ENCODE results near the gene CBX4. TPM values are rescaled to one million over a fixed set of nuclear protein-coding genes. Genes with fewer than 3 reads are reported as not detected.

CBX4 gene
- total and polyA plus RNA-seq, 9 donors: 6.6 to 14.5 (median 9.6) TPM

DNA sequence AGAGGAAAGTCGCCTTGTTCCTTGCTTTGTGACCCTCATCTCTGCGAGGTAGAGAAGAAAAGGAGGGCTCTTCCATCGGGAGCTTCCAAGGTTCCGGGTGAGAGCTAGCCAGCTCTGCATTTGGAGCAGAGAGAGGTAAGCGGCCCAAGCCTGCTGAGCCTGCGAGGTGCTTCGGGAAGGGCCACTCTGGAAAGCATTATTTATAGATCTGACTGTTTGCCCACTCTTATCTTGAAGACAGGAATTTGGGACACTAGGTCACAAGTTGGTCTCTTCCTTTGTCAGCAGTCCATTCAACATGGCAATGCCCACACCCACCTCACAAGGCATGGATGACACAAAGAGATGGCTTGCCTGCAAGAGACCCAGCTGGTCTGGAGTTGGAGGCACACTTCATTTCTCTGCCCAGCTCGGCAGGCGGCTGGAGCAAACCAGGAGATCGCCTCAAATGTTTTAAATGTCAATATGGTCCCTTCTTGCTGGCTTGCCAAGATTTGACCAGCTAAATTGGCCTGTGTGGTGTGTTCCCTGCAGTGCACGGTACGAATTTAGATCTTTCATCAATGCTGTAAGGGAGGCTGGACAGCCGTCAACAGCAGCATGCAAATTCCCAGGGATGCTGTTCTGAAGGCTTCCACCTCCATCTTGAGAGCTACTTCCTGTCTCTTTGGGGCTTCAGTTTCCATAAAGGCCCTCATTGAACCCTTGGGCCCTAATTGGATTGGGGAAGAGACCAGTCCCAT lies 19.5 kb downstream of the CBX4 start:
- Histone ChIP-seq H3K36me3 (ENCODE audit: control insufficient read depth, insufficient read depth, low read length) (no peaks in the 10 kb centered on the region), H3K4me1 (ENCODE audit: control insufficient read depth, insufficient read depth, low read length) (peaks cover 9% of the 10 kb centered on the region), H3K9me3 (replicated peaks; ENCODE audit: control insufficient read depth, low read depth, low read length) (no peaks in the 10 kb centered on the region), H3K4me3 (ENCODE audit: low read length) (no peak overlapping the region), H3K27me3 (ENCODE audit: control insufficient read depth, insufficient read depth, low read length) (peaks cover 61% of the 10 kb centered on the region), H3K27ac (ENCODE audit: low read length) (no peak overlapping the region)
- no peak for DNase-seq
- WGBS (ENCODE audit: insufficient coverage): 88% methylated on average over 12 of the region's 13 CpGs

DNA sequence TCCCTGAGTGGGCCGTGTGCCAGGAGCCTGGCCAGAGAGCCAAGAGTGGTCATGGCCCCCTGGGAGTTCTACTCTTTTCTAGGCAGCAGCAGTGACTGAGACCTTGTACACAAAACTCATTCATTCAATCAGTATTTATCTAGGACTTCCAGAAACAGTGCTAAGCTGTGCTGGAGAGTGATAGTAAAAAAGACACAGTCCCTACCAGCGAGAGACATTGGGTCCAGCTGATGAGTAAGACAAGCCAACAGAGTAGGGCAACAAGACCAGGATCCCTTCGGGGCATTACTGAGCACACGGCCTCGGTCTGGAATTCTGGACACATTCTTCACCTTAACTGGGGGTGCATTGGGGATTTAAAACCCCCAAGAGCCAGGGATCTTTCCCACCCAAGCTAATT lies 20.2 kb downstream of the CBX4 start:
- 88% methylated on average over 3 of the region's 5 CpGs for WGBS (ENCODE audit: insufficient coverage)
- H3K27ac ChIP-seq (ENCODE audit: low read length): no peak overlapping the region
- peaks cover 67% of the 10 kb centered on the region for H3K27me3 ChIP-seq (ENCODE audit: control insufficient read depth, insufficient read depth, low read length)

DNA sequence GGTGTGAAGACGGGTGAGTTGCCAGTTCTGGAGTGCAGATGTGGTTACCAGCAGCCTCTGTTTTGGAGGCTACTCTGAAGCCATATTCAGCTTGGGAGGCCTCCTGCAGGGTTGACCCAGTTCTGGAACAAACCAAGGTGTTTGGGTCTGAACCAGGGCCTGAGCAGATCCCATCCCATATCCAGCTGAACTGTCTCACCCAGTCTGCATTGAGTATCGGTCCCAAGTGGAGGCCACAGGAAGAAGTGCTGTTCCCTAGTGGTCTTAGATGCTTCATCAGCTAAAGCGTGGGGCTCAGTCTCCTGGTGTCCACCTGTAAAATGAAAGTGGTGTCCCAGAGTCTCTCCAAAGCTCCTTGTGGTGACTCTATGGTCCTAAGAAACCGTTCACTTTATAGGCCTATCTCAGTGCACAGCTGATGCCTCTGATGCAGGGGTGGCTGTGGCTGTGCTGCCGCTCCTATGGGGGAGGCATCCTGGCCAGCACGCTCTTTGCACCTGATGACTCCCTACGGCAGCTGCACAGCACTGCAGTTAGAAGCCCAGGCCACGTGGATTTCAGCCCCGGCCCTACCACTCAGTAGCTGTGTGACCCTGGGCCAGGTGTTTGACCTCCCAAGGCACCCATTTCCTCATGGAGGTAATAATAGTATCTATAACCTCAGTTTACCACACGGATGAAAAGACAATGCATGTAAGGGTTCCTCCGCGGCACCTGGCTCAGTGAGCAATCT lies 21.0 kb downstream of the CBX4 start:
- Histone ChIP-seq H3K36me3 (ENCODE audit: control insufficient read depth, insufficient read depth, low read length) (no peaks in the 10 kb centered on the region), H3K4me3 (ENCODE audit: low read length) (no peak overlapping the region), H3K27me3 (ENCODE audit: control insufficient read depth, insufficient read depth, low read length) (peaks cover 71% of the 10 kb centered on the region), H3K9me3 (replicated peaks; ENCODE audit: control insufficient read depth, low read depth, low read length) (no peaks in the 10 kb centered on the region), H3K4me1 (ENCODE audit: control insufficient read depth, insufficient read depth, low read length) (peaks cover 20% of the 10 kb centered on the region), H3K27ac (ENCODE audit: low read length) (no peak overlapping the region)
- WGBS (ENCODE audit: insufficient coverage): 83% methylated on average over 7 of the region's 12 CpGs
- no peak for DNase-seq

More for the DNA sequence above, 20.2 kb downstream of the CBX4 start:
- no peak overlapping the region for H3K4me3 ChIP-seq (ENCODE audit: low read length)
- no peaks in the 10 kb centered on the region for H3K9me3 ChIP-seq (replicated peaks; ENCODE audit: control insufficient read depth, low read depth, low read length)
- DNase-seq: no peak
- peaks cover 15% of the 10 kb centered on the region for H3K4me1 ChIP-seq (ENCODE audit: control insufficient read depth, insufficient read depth, low read length)
- no peaks in the 10 kb centered on the region for H3K36me3 ChIP-seq (ENCODE audit: control insufficient read depth, insufficient read depth, low read length)

DNA sequence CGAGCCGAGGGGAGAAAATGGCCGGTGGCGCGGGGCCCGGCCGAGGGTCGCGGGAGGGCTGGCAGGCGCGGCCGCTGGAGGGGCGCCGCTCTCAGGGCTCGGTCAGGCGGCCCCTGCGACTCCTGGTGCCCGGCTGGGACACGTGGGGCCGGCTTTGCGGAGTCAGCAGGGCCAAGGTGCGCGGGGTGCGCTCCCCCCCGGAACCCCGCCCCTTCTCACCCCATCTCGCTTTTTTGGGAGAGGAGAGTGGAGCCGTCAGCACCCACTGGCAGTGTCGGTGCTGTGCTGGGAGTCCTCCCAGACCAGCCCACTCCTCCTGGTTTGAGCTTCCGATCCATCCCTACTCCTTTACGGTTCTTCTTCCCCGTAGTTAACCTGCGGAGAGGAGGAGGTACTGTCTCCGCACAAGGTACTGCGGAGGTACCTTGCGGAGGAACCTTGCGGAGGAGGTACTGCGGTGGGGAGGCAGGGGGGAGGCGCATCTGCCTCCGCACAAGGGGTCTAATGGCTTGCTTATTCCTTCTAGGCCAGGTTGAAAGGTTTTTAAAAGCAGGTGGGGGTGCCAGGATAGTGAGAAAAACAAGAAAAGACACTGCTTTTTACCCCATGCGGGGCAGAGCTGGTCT lies 23.3 kb downstream of the CBX4 start:
- DNase-seq: no peak
- 20% methylated on average over 26 of the region's 41 CpGs for WGBS (ENCODE audit: insufficient coverage)
- Histone ChIP-seq H3K4me1 (ENCODE audit: control insufficient read depth, insufficient read depth, low read length) (peaks cover 39% of the 10 kb centered on the region), H3K27me3 (ENCODE audit: control insufficient read depth, insufficient read depth, low read length) (peaks cover 87% of the 10 kb centered on the region), H3K9me3 (replicated peaks; ENCODE audit: control insufficient read depth, low read depth, low read length) (no peaks in the 10 kb centered on the region), H3K36me3 (ENCODE audit: control insufficient read depth, insufficient read depth, low read length) (no peaks in the 10 kb centered on the region), H3K27ac (ENCODE audit: low read length) (no peak overlapping the region), H3K4me3 (ENCODE audit: low read length) (no peak overlapping the region)

GRCh38 chr17:79814974-79815835 lies 24.0 kb downstream of the CBX4 start:
- H3K4me3 ChIP-seq (ENCODE audit: low read length): no peak overlapping the region

GRCh38 chr17:79814127-79814973 lies 24.9 kb downstream of the CBX4 start:
- Histone ChIP-seq H3K27me3 (ENCODE audit: control insufficient read depth, insufficient read depth, low read length) (peaks cover 91% of the 10 kb centered on the region), H3K4me3 (ENCODE audit: low read length) (peak overlapping the region; percentile 26), H3K9me3 (replicated peaks; ENCODE audit: control insufficient read depth, low read depth, low read length) (no peaks in the 10 kb centered on the region), H3K4me1 (ENCODE audit: control insufficient read depth, insufficient read depth, low read length) (peaks cover 50% of the 10 kb centered on the region), H3K27ac (ENCODE audit: low read length) (no peak overlapping the region), H3K36me3 (ENCODE audit: control insufficient read depth, insufficient read depth, low read length) (no peaks in the 10 kb centered on the region)
- 6% methylated on average over 17 of the region's 43 CpGs for WGBS (ENCODE audit: insufficient coverage)
- no peak for DNase-seq

More at GRCh38 chr17:79814974-79815835, 24.0 kb downstream of the CBX4 start:
- under 1% methylated on average over 94 of the region's 96 CpGs for WGBS (ENCODE audit: insufficient coverage)
- no peak overlapping the region for H3K27ac ChIP-seq (ENCODE audit: low read length)
- H3K27me3 ChIP-seq (ENCODE audit: control insufficient read depth, insufficient read depth, low read length): peaks cover 91% of the 10 kb centered on the region
- peak; percentile 33 for DNase-seq
- peaks cover 46% of the 10 kb centered on the region for H3K4me1 ChIP-seq (ENCODE audit: control insufficient read depth, insufficient read depth, low read length)
- H3K9me3 ChIP-seq (replicated peaks; ENCODE audit: control insufficient read depth, low read depth, low read length): no peaks in the 10 kb centered on the region
- no peaks in the 10 kb centered on the region for H3K36me3 ChIP-seq (ENCODE audit: control insufficient read depth, insufficient read depth, low read length)

GRCh38 chr17:79813297-79814126 lies 25.7 kb downstream of the CBX4 start:
- Histone ChIP-seq H3K36me3 (ENCODE audit: control insufficient read depth, insufficient read depth, low read length) (no peaks in the 10 kb centered on the region), H3K27ac (ENCODE audit: low read length) (no peak overlapping the region), H3K4me1 (ENCODE audit: control insufficient read depth, insufficient read depth, low read length) (peaks cover 51% of the 10 kb centered on the region), H3K9me3 (replicated peaks; ENCODE audit: control insufficient read depth, low read depth, low read length) (no peaks in the 10 kb centered on the region), H3K27me3 (ENCODE audit: control insufficient read depth, insufficient read depth, low read length) (peaks cover 92% of the 10 kb centered on the region), H3K4me3 (ENCODE audit: low read length) (peak overlapping the region; percentile 26)
- DNase-seq: peak; percentile 43
- WGBS (ENCODE audit: insufficient coverage): under 1% methylated on average over 50 of the region's 89 CpGs

GRCh38 chr17:79812353-79813258 lies 26.6 kb downstream of the CBX4 start:
- H3K27me3 ChIP-seq (ENCODE audit: control insufficient read depth, insufficient read depth, low read length): peaks cover 92% of the 10 kb centered on the region
- peaks cover 51% of the 10 kb centered on the region for H3K4me1 ChIP-seq (ENCODE audit: control insufficient read depth, insufficient read depth, low read length)
- WGBS (ENCODE audit: insufficient coverage): under 1% methylated on average over 45 of the region's 72 CpGs
- H3K27ac ChIP-seq (ENCODE audit: low read length): no peak overlapping the region
- H3K4me3 ChIP-seq (ENCODE audit: low read length): peak overlapping the region; percentile 19
- no peak for DNase-seq
- no peaks in the 10 kb centered on the region for H3K36me3 ChIP-seq (ENCODE audit: control insufficient read depth, insufficient read depth, low read length)
- no peaks in the 10 kb centered on the region for H3K9me3 ChIP-seq (replicated peaks; ENCODE audit: control insufficient read depth, low read depth, low read length)

Measured in muscle of leg (tissue), 11 donors.